ENCODE measurements around the gene ASCL5. TPM values are rescaled to one million over a fixed set of nuclear protein-coding genes. Genes with fewer than 3 reads are reported as not detected.

The ASCL5 gene
- total RNA-seq, 1 experiment from 2014 or later = not detected

- TF ChIP-seq CTCF (conservative IDR thresholded peaks at IDR 0.05; ENCODE audit: low read depth, low read length) (no peak), EZH2 (IDR thresholded peaks at IDR 0.05; ENCODE audit: borderline replicate concordance, low read depth, low read length, poor library complexity, severe bottlenecking) (no peak)
- no peak for DNase-seq (ENCODE audit: low spot score)
- H3K36me3 ChIP-seq (ENCODE audit: insufficient read depth, low read length, poor library complexity, severe bottlenecking) = no peaks in the 10 kb centered on the region
- H3K4me1 ChIP-seq (ENCODE audit: insufficient read depth, low read length, poor library complexity, severe bottlenecking) = peaks cover 8% of the 10 kb centered on the region
- intact Hi-C loops (cut with micrococcal nuclease; ENCODE audit: unreplicated experiment) = loop anchor here (10.0 kb wide), 1 partner anchor 561 kb away; no protein-coding TSS in a partner anchor
- CTCF ChIA-PET = interaction anchor here (2.7 kb wide), 1 partner anchor 143 kb away, joined by 42 read pairs; no protein-coding TSS in a partner anchor
- H3K4me3 ChIP-seq (ENCODE audit: low read depth, low read length, poor library complexity, severe bottlenecking) = peak overlapping the region; percentile 64
- H3K27me3 ChIP-seq (replicated peaks; ENCODE audit: insufficient read depth, low read depth, low read length, poor library complexity) = no peaks in the 10 kb centered on the region
- no peak overlapping the region for H3K27ac ChIP-seq (ENCODE audit: low read depth, low read length, poor library complexity, severe bottlenecking)
- H3K9me3 ChIP-seq (ENCODE audit: low read depth, low read length, poor library complexity, severe bottlenecking) = no peaks in the 10 kb centered on the region
- no TSS peak for BruUV-seq (replicated peaks)
- POLR2A ChIA-PET (ENCODE audit: low non-redundant PET) = no interaction called here
These were observed 11.5 kb downstream of the ASCL5 start for GRCh38 chr1:201115390-201115937.

GRCh38 chr1:201114245-201115131 is 12.5 kb downstream of the ASCL5 start:
- no peaks in the 10 kb centered on the region for H3K27me3 ChIP-seq (replicated peaks; ENCODE audit: insufficient read depth, low read depth, low read length, poor library complexity)
- H3K4me1 ChIP-seq (ENCODE audit: insufficient read depth, low read length, poor library complexity, severe bottlenecking) = peaks cover 8% of the 10 kb centered on the region
- peak; percentile 91 for TF ChIP-seq CTCF (conservative IDR thresholded peaks at IDR 0.05; ENCODE audit: low read depth, low read length)
- TF ChIP-seq EZH2 (IDR thresholded peaks at IDR 0.05; ENCODE audit: borderline replicate concordance, low read depth, low read length, poor library complexity, severe bottlenecking) = no peak
- peak overlapping the region; percentile 64 for H3K4me3 ChIP-seq (ENCODE audit: low read depth, low read length, poor library complexity, severe bottlenecking)
- no peaks in the 10 kb centered on the region for H3K36me3 ChIP-seq (ENCODE audit: insufficient read depth, low read length, poor library complexity, severe bottlenecking)
- DNase-seq (ENCODE audit: low spot score) = peak; percentile 97
- H3K9me3 ChIP-seq (ENCODE audit: low read depth, low read length, poor library complexity, severe bottlenecking) = no peaks in the 10 kb centered on the region
- no TSS peak for BruUV-seq (replicated peaks)
- ChIA-PET POLR2A (ENCODE audit: low non-redundant PET) (interaction anchor here (0.6 kb wide), 1 partner anchor 966 kb away, joined by 7 read pairs; no protein-coding TSS in a partner anchor), CTCF (interaction anchor here (0.6 to 2.7 kb wide), 6 partner anchors 28 to 556 kb away, joined by 4 to 42 read pairs (median 9); no protein-coding TSS in a partner anchor)
- intact Hi-C loops (cut with micrococcal nuclease; ENCODE audit: unreplicated experiment) = loop anchor here (1.0 to 10.0 kb wide), 3 partner anchors 28 to 560 kb away; no protein-coding TSS in a partner anchor
- no peak overlapping the region for H3K27ac ChIP-seq (ENCODE audit: low read depth, low read length, poor library complexity, severe bottlenecking)

GRCh38 chr1:201113451-201114244 is 13.3 kb downstream of the ASCL5 start:
- ChIA-PET POLR2A (ENCODE audit: low non-redundant PET) (interaction anchor here (0.6 kb wide), 1 partner anchor 967 kb away, joined by 7 read pairs; no protein-coding TSS in a partner anchor), CTCF (interaction anchor here (0.5 to 2.7 kb wide), 7 partner anchors 28 to 555 kb away, joined by 3 to 42 read pairs (median 9); no protein-coding TSS in a partner anchor)
- Histone ChIP-seq H3K36me3 (ENCODE audit: insufficient read depth, low read length, poor library complexity, severe bottlenecking) (no peaks in the 10 kb centered on the region), H3K9me3 (ENCODE audit: low read depth, low read length, poor library complexity, severe bottlenecking) (no peaks in the 10 kb centered on the region), H3K27ac (ENCODE audit: low read depth, low read length, poor library complexity, severe bottlenecking) (no peak overlapping the region), H3K4me3 (ENCODE audit: low read depth, low read length, poor library complexity, severe bottlenecking) (peak overlapping the region; percentile 64), H3K27me3 (replicated peaks; ENCODE audit: insufficient read depth, low read depth, low read length, poor library complexity) (no peaks in the 10 kb centered on the region), H3K4me1 (ENCODE audit: insufficient read depth, low read length, poor library complexity, severe bottlenecking) (peaks cover 8% of the 10 kb centered on the region)
- intact Hi-C loops (cut with micrococcal nuclease; ENCODE audit: unreplicated experiment) = loop anchor here (1.0 to 10.0 kb wide), 3 partner anchors 27 to 559 kb away; no protein-coding TSS in a partner anchor
- TF ChIP-seq EZH2 (IDR thresholded peaks at IDR 0.05; ENCODE audit: borderline replicate concordance, low read depth, low read length, poor library complexity, severe bottlenecking) = no peak
- no peak for TF ChIP-seq CTCF (conservative IDR thresholded peaks at IDR 0.05; ENCODE audit: low read depth, low read length)
- no TSS peak for BruUV-seq (replicated peaks)
- DNase-seq (ENCODE audit: low spot score) = no peak
